Stimulated activated CD4-positive, alpha-beta T cell treated with anti-CD3 and anti-CD28 coated beads, Interleukin-1b, Interleukin-23, amount 100 ng/mL, for 48 hours (primary cell): Measurements from ENCODE around the gene P2RY6.

Source experiments
- DNase-seq: peaks from one replicate; pipeline ENCODE4 v3.0.0-alpha.2; 2020

The P2RY6 gene

GRCh38 chr11:73320763-73321603 is 48.8 kb downstream of the P2RY6 start:
- DNase-seq, result no peak

GRCh38 chr11:73321604-73322381 is 49.7 kb downstream of the P2RY6 start:
- DNase-seq, result no peak

- no peak for DNase-seq
Observed at GRCh38 chr11:73322382-73323306, 50.5 kb downstream of the P2RY6 start.

GRCh38 chr11:73323464-73323863 is 51.3 kb downstream of the P2RY6 start:
- no peak for DNase-seq

GRCh38 chr11:73324116-73324515 is 52.0 kb downstream of the P2RY6 start:
- no peak for DNase-seq

GRCh38 chr11:73324665-73325035 is 52.5 kb downstream of the P2RY6 start:
- no peak for DNase-seq

- no peak for DNase-seq
Observed at GRCh38 chr11:73325036-73325981, 53.2 kb downstream of the P2RY6 start.

GRCh38 chr11:73326929-73327811 is 55.0 kb downstream of the P2RY6 start:
- no peak for DNase-seq

GRCh38 chr11:73327812-73328364 is 55.8 kb downstream of the P2RY6 start:
- no peak for DNase-seq

GRCh38 chr11:73330569-73331093 is 58.5 kb downstream of the P2RY6 start:
- no peak for DNase-seq

- no peak for DNase-seq
Observed at GRCh38 chr11:73331138-73331916, 59.2 kb downstream of the P2RY6 start.

- no peak for DNase-seq
Observed at GRCh38 chr11:73333173-73333572, 61.0 kb downstream of the P2RY6 start.

GRCh38 chr11:73333640-73334383 is 61.7 kb downstream of the P2RY6 start:
- no peak for DNase-seq

GRCh38 chr11:73334384-73335203 is 62.5 kb downstream of the P2RY6 start:
- DNase-seq, result no peak

- DNase-seq, result peak; percentile 70
Observed at GRCh38 chr11:73335204-73335923, 63.2 kb downstream of the P2RY6 start.

GRCh38 chr11:73337846-73338245 is 65.7 kb downstream of the P2RY6 start:
- DNase-seq, result no peak

GRCh38 chr11:73338279-73338678 is 66.1 kb downstream of the P2RY6 start:
- no peak for DNase-seq
